ENCODE data around the gene MRPL53.
"Not testable (repeated sequence)": the region's sequence is repeated elsewhere in the genome, so short reads cannot be mapped to it uniquely, and the experiment has no call there.

Gene MRPL53

GRCh38 chr2:74502147-74502719 lies 29.8 kb upstream of the MRPL53 start:
- no peak for DNase-seq

DNA sequence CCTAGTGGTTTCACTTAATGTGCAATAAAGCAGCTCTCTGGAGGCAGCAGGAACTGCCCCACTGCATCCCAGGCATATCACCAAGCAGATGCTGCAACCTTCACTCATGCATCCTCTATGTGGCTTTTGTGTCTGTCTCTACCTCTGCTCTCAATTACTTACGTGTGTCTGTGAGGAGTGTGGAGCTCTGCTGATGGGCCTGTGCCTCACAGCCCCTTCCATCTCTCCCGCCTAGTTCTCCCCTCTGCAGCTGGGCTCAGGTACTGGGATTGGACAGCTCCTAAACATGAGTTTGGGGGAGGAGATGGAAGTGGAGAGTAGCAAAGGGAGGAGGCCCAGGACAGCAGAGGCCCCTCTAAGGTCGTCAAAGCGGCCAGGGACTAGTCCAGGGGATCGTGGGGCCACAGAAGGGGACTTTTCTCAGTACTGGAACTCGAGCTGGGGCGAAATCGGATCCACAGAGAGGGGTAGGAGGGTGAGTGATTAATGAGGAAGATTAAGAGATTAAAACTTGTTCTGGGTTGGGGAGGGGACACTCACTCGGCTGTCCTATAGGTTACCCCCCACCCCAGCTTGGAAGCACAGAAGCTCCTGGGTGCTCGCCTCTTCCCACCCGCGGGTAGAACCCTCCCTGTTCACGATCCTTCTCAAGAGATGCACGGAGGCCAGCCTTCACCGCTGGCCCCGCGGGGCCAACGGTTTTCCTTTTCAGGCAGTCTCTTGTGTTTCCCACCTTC lies 29.0 kb upstream of the MRPL53 start:
- no peak for DNase-seq

DNA sequence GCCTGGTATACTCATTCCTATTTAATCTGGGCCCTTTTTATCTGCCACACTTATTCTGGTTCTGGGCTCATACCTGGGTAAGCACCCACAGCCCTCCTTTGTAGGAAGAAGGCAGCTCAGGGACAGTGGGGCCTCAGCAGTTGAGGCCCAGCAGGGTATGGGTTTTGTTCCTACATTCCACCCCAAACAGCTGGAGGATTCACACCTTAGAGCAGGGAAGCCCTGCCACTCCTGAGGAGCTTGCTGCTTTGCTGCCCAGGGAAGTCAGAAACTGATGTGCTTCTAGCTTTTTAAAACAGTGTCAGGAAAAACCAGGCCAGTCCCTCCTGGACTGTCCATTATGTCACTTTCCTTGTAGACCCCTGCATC lies 28.1 kb upstream of the MRPL53 start:
- no peak for DNase-seq

- no peak for DNase-seq
Observed at GRCh38 chr2:74499940-74500577, 27.6 kb upstream of the MRPL53 start.

DNA sequence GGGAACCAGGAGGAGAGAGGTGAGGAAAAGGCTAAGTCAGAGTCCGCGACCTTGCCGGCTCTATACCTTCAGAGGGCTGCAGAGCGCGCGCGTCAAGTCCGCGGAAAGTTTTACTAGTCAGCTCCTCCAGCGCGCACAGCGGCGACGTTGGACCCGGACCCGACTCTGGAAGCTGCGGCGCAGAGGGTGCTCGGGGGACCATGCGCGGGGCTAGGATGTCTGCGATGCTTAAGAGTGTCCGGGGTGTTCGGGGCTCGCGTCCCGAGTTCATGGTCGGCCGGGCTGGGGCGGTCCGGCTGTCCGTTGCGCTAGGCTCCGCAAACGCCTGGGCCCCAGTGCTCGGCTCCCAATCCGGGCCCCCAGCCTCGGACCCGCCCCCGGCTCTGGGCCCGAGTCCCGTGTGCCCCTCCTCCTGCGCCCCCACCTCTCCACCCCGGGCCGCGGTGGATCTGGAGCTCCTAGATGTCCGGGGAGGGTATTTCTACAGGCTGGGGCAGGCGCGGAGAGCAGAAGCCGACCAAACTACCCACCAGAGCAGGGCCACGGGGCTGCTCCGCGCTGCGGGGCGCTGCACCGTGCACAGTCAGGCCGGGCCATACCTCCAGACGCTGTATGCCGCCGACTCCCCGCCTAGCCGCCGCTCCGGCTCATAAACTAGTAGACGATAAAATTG lies 26.9 kb upstream of the MRPL53 start, which contains the start of gene LBX2:
LBX2 (minus strand) TSS at position 337 of the 673 bp plus-strand sequence; CDS start at position 271, 66 bp downstream.
- no peak for DNase-seq

DNA sequence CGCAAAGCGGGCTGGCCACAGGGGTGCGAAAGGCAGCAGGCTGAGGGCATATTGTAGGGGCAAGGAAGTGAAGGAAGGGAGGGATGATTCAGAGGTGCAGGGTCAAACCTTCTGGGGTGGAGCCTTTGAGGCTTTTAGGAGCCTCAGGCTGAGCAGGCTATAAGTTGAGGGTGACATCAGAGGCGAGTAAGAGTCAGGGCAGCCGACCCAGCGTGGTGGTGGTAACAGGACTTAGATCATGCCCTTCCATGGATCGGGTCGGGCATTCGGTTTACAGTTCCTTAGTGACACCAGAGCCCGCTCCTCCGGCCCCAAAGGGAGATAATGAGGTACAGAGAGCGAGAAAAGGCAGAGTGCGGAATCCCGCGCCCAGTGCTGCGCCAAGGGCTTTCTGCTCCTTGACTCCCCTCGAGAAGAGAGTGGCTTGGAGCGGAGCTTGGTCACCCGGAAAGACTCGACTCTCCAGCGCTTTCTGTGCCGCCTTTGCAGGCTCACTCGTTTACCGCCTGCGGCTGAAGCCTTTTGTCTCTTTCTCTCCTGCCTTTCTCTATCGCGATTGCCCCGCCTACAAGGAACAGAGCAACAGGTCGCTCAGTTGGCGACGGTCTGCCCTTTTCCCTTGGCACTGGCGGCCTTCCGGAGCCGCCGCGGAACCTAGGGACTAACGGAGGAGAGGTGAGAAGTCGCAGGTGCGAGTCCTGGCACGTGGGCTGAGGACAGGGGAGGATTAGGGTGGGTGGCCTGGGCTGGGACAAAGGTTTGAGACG lies 26.2 kb upstream of the MRPL53 start:
- no peak for DNase-seq

GRCh38 chr2:74497777-74498499 lies 25.5 kb upstream of the MRPL53 start:
- no peak for DNase-seq

GRCh38 chr2:74496997-74497776 lies 24.7 kb upstream of the MRPL53 start:
- DNase-seq, result no peak

GRCh38 chr2:74495440-74495839 lies 23.0 kb upstream of the MRPL53 start:
- DNase-seq, result no peak

GRCh38 chr2:74493546-74493945 lies 21.1 kb upstream of the MRPL53 start:
- no peak for DNase-seq

- DNase-seq, result no peak
Observed at GRCh38 chr2:74491648-74492544, 19.4 kb upstream of the MRPL53 start.

DNA sequence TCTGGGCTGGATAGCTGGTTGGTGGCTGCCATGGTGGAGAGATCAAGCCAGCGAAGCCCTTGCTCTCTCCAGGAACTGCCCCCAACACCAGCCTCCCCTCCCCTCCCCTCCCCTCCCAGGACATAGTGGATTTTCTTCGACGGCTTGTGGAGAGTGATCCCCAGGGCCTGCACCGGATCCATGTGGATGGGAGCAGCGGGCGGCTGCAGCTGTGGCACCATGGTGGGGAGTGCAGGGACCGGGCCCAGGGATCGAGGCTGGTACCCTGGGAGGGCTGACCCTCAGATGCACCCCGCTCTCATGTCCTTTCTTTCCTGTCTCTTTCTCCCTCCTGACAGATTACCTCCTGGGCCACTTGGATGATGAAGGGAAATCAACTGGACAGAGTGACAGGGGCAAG lies 17.4 kb upstream of the MRPL53 start:
- no peak for DNase-seq

- DNase-seq, result no peak
Observed at GRCh38 chr2:74488643-74489481, 16.4 kb upstream of the MRPL53 start.

- no peak for DNase-seq
Observed at GRCh38 chr2:74486141-74486540, 13.7 kb upstream of the MRPL53 start.

- not testable (repeated sequence) for DNase-seq
Observed at GRCh38 chr2:74483675-74484164, 11.2 kb upstream of the MRPL53 start.

GRCh38 chr2:74482801-74483674 lies 10.6 kb upstream of the MRPL53 start, which contains the start of the genes CCDC142 and TTC31:
TSS of gene CCDC142 (minus strand) at chr2:74482998. CDS start at chr2:74482837, 161 bp downstream.
TSS of gene TTC31 (plus strand) at chr2:74483081. CDS start at chr2:74483096, 15 bp downstream.
- DNase-seq, result peak; percentile 82 to 97

DNA sequence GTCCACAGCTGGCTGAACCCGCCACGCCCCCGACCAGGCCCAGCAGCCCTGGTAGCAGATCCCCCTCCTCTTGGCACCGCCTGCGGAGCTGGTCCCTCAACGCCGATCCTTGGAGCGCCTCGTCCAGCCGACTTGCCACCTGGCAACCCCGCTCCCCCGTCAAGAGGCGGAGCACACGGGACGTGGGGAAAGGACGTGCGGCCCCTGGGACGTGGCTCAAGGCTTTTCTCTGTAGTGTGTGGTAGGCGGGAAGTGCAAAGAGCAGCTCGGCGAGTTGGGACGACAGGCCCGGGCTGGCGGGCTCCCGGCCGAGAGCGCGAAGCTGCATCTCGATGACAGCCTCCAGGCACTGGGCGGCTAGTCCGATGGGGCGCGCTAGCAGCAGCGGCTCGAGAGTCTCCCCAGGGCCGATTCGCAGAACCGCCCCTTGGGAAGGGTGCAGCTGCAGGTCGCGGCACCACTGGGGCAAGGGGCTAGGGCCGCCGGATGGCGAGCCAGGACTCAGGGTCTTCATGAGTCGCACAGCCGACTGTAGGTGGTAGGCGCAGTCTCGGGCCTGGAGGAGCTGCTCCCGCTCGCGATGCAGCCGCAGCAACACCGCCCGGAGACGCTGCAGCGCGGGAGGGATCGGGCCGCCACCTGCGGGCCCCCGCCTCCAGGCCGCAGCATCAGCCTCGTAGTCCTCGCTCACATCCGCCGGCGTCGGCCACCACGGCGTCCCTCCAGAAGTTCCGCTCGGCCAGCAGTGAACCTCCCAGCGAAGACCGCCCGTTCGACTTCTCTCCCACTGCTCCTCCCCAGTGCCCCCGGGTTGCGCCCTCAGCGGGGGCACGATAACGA lies 9.7 kb upstream of the MRPL53 start:
- peak in 1 of 2 experiments; percentile 72 for DNase-seq
